Peyer's patch (tissue), 4 donors: ENCODE results near the gene FRMD5.

ENCODE experiments used
- POLR2A ChIP-seq, 2 donors: fragments of 450-650 bp; IDR thresholded peaks; one replicate each; pipeline ENCODE4 v1.5.1; 2017; ENCODE audit warnings: antibody characterized with exemption in 2 of 2, mild to moderate bottlenecking in 2 of 2, moderate library complexity in 2 of 2
- TF ChIP-seq, protein P1 (sequence below), 6 experiments: fragments of 450-650 bp in 4 of 6; fragments of 200-600 bp in 2 of 6; sonication (generic) in 1 of 6; IDR thresholded peaks; one replicate each; pipeline ENCODE4 v1.5.1; 2017 to 2019; ENCODE audit warnings: antibody characterized with exemption in 6 of 6, mild to moderate bottlenecking in 3 of 6, moderate library complexity in 1 of 6

DNA sequence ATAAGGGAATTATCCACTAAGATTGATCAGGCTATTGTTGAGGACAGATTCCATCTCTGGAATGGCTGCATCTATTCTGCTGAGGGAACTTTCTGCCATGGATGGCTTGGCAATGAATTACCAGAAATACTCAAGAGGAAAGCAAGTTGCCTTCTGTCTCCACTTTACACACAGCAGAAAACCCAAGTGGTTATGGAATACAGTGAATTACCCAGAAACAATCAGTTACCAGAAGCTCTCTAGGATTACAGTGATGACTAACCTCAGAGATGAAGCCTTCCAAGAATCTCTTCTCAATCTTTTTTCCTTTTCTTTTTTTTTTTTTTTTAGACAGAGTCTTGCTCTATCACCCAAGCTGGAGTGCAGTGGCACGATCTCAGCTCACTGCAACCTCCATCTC is 185.0 kb downstream of the FRMD5 start:
- TF ChIP-seq, protein P1, sequence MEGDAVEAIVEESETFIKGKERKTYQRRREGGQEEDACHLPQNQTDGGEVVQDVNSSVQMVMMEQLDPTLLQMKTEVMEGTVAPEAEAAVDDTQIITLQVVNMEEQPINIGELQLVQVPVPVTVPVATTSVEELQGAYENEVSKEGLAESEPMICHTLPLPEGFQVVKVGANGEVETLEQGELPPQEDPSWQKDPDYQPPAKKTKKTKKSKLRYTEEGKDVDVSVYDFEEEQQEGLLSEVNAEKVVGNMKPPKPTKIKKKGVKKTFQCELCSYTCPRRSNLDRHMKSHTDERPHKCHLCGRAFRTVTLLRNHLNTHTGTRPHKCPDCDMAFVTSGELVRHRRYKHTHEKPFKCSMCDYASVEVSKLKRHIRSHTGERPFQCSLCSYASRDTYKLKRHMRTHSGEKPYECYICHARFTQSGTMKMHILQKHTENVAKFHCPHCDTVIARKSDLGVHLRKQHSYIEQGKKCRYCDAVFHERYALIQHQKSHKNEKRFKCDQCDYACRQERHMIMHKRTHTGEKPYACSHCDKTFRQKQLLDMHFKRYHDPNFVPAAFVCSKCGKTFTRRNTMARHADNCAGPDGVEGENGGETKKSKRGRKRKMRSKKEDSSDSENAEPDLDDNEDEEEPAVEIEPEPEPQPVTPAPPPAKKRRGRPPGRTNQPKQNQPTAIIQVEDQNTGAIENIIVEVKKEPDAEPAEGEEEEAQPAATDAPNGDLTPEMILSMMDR (IDR thresholded peaks at IDR 0.05), result no peak
- TF ChIP-seq POLR2A (IDR thresholded peaks at IDR 0.05), result no peak
